K562 (cell line): ENCODE data around the gene KIAA0513. TPM values are rescaled to one million over a fixed set of nuclear protein-coding genes. Genes with fewer than 3 reads are reported as not detected.

ENCODE experiments used
- ARID1B ChIP-seq: fragments of 450-650 bp; IDR thresholded peaks from 2 replicates; pipeline ENCODE4 v1.6.1; 2016; ENCODE audit warnings: antibody characterized with exemption, mild to moderate bottlenecking, inconsistent platforms
- BCL6 ChIP-seq: fragments of 250-450 bp; sonication (Bioruptor Pico); IDR thresholded peaks from 2 replicates; pipeline ENCODE4 v1.4.0; 2020
- CC2D1A ChIP-seq: fragments of 450-650 bp; IDR thresholded peaks from 2 replicates; pipeline ENCODE4 v1.6.1; 2017; ENCODE audit warnings: mild to moderate bottlenecking
- CTBP1 ChIP-seq: fragments of 450-650 bp; IDR thresholded peaks from 2 replicates; pipeline ENCODE4 v1.6.1; 2016; ENCODE audit warnings: borderline replicate concordance
- FOSL1 ChIP-seq: fragments of 200-800 bp; sonication (Bioruptor generic); conservative IDR thresholded peaks from 2 replicates; pipeline ENCODE4 v1.6.1; 2016; ENCODE audit warnings: missing genetic modification characterization, missing compliant biosample characterization
- JUN ChIP-seq, 2 experiments: sonication (generic) in 1 of 2; formaldehyde crosslinking in 1 of 2; IDR thresholded peaks; 2 replicates each; pipeline versions ENCODE4 v1.6.1 to v1.8.0; 2012 to 2022; ENCODE audit warnings: borderline replicate concordance in 2 of 2, mild to moderate bottlenecking in 2 of 2, improper control_type of control experiment in 1 of 2, low read depth in 1 of 2, low read length in 1 of 2, missing genetic modification reagents in 1 of 2
- JUND ChIP-seq, 2 experiments: IDR thresholded peaks; 2 replicates in 1 of 2; 3 replicates in 1 of 2; pipeline ENCODE4 v1.6.1; 2011; ENCODE audit warnings: borderline replicate concordance in 2 of 2, low read depth in 2 of 2, low read length in 2 of 2, improper control_type of control experiment in 1 of 2, missing biosample characterization in 1 of 2, missing genetic modification characterization in 1 of 2, missing genetic modification reagents in 1 of 2
- LEF1 ChIP-seq: fragments of 450-650 bp; IDR thresholded peaks from 2 replicates; pipeline ENCODE4 v1.6.1; 2016; ENCODE audit warnings: mild to moderate bottlenecking
- MEIS2 ChIP-seq: fragments of 450-650 bp; IDR thresholded peaks from 2 replicates; pipeline ENCODE4 v1.6.1; 2014; ENCODE audit warnings: mild to moderate bottlenecking; ENCODE audit not compliant: partially characterized antibody
- RNF2 ChIP-seq: sonication (generic); IDR thresholded peaks from 2 replicates; pipeline ENCODE4 v1.6.1; 2016
- SMARCE1 ChIP-seq: fragments of 450-650 bp; IDR thresholded peaks from 2 replicates; pipeline ENCODE4 v1.7.1; 2016; ENCODE audit warnings: mild to moderate bottlenecking
- ZBTB1 ChIP-seq: sonication (generic); formaldehyde crosslinking; IDR thresholded peaks from 2 replicates; pipeline ENCODE4 v1.8.1; 2023; ENCODE audit warnings: missing genetic modification reagents, low read depth, mild to moderate bottlenecking, borderline replicate concordance
- ZNF77 ChIP-seq: fragments of 250-450 bp; sonication (Bioruptor Pico); IDR thresholded peaks from 2 replicates; pipeline ENCODE4 v1.5.0; 2020
- polyA plus RNA-seq, 8 experiments: library from polyadenylated mRNA; depleted of rRNA in 4 of 8; stranded (reverse) in 5 of 8; unstranded in 3 of 8; fragments of >200 nt; fragmentation: Nextera tagmentation in 2 of 8; fragmentation: Illumina TruSeq in 1 of 8; extraction: Ambion mirVana in 2 of 8; extraction: Trizol in 1 of 8; gene quantifications; 2 replicates each; pipeline versions ENCODE4 v1.2.1 to v1.2.3, GENCODE V29; 2011 to 2014; ENCODE audit warnings: inconsistent platforms in 1 of 8, missing spikeins in 1 of 8
- total RNA-seq, 7 experiments: library from RNA; depleted of rRNA in 6 of 7; stranded (reverse); fragments of >200 nt in 6 of 7; fragmentation: Illumina TruSeq in 2 of 7; extraction: Trizol in 2 of 7; gene quantifications; 2 replicates each; pipeline versions ENCODE4 v1.2.1 to v1.2.3, GENCODE V29; 2011 to 2021; ENCODE audit warnings: low replicate concordance in 1 of 7
- TF ChIP-seq, protein P1 (sequence below): fragments of 250-450 bp; sonication (Bioruptor Pico); IDR thresholded peaks from 2 replicates; pipeline ENCODE4 v1.5.0; 2021; ENCODE audit warnings: mild to moderate bottlenecking, moderate library complexity
- TF ChIP-seq, protein P2 (sequence below): sonication (generic); formaldehyde crosslinking; IDR thresholded peaks from 2 replicates; pipeline ENCODE4 v1.8.0; 2022; ENCODE audit warnings: mild to moderate bottlenecking, missing genetic modification reagents
- TF ChIP-seq, protein P3 (sequence below): sonication (generic); formaldehyde crosslinking; IDR thresholded peaks from 2 replicates; pipeline ENCODE4 v1.8.1; 2023; ENCODE audit warnings: mild to moderate bottlenecking, missing genetic modification reagents
- TF ChIP-seq, protein P4 (sequence below), 2 experiments: fragments of 450-650 bp; conservative IDR thresholded peaks; 2 replicates each; pipeline ENCODE4 v1.6.1; 2017; ENCODE audit warnings: mild to moderate bottlenecking in 2 of 2, moderate library complexity in 2 of 2

Gene KIAA0513
- total and polyA plus RNA-seq, 9 of the 15 experiments (the other 6 are each of a cell fraction or from before 2014, with no cell fraction given) = 0.18 to 13.7 (median 10.2) TPM

DNA sequence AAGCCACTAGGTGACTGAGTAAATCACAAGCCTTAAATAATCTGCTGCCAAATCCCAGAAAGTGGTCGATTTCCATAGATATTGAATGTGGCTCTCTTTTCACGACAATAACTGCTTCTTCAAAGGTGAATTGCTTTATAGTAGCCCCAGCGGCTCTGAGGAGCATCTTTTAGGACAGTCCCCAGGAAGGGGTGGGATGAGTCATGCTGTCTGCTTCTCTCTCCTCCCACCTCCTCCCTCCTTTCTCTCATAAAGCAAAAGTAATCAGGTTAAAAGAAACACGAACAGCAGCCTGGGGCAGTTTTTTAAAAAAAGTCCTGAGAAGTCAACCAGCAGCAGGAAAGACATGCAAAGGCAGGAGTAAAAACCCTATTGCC is 1.8 kb downstream of the KIAA0513 start (continued):
- TF ChIP-seq, protein P1, sequence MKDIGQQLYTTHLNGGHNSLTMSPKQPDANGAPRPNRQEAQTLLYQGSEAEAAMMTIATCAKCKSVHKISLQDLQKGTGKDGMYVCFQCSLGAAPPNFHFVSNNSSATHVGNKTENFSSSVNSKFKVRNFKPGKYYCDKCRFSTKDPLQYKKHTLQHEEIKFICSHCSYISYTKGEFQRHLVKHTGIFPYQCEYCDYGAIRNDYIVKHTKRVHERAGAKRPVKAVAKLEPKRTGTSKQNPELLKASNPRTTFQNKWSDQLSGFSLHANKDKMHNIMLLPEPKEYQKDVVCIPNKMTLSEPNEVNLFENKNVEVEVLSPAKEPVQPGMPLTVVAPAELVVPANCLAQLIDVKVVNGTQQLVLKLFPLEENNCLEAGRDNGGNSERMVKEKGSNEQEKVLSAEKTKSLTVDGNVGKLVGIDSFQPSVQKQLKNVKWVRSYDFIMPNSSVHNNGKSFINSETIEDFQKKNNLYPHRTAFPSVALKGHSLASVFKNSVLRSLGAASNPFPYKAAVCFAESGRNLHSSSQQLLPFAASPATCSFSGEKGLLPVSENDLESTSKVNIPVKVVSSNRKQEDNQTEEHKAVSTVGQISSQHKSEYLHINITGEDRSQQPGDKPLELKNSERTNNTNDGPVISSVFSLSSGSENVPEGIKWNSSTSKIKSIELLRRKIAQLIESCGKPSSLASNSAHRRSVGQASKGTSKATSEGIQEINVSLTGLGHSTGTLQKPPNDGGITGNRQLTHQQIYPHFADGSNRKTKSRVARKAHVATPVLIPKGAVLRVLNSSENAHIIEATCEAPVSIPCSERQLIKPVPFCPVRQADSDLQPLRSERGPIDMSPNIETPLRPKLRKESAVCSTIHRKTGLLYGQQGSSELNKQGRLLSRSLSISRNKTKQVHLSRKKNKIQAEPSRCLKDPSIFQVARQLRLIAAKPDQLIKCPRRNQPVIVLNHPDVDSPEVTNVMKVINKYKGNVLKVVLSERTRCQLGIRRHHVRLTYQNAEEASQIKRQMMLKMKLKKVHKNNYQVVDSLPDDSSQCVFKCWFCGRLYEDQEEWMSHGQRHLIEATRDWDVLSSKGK (CRISPR knock-in tag) = no peak
- TF ChIP-seq CTBP1 = peak; percentile 84
- TF ChIP-seq BCL6 (CRISPR knock-in tag) = no peak
- no peak for TF ChIP-seq LEF1
- TF ChIP-seq FOSL1 = peak; percentile 91
- TF ChIP-seq ZBTB1 (CRISPR knock-in tag) = no peak
- TF ChIP-seq, protein P2, sequence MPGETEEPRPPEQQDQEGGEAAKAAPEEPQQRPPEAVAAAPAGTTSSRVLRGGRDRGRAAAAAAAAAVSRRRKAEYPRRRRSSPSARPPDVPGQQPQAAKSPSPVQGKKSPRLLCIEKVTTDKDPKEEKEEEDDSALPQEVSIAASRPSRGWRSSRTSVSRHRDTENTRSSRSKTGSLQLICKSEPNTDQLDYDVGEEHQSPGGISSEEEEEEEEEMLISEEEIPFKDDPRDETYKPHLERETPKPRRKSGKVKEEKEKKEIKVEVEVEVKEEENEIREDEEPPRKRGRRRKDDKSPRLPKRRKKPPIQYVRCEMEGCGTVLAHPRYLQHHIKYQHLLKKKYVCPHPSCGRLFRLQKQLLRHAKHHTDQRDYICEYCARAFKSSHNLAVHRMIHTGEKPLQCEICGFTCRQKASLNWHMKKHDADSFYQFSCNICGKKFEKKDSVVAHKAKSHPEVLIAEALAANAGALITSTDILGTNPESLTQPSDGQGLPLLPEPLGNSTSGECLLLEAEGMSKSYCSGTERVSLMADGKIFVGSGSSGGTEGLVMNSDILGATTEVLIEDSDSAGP = 0 out of 2 replicates have a peak, but pooled peaks have one; percentile 51
- no peak for TF ChIP-seq RNF2
- TF ChIP-seq SMARCE1 = peak; percentile 46
- peak; percentile 91 for TF ChIP-seq JUN (IDR thresholded peaks at IDR 0.05; ENCODE audit: borderline replicate concordance, low read depth, low read length)
- TF ChIP-seq JUN (CRISPR knock-in tag; IDR thresholded peaks at IDR 0.05; ENCODE audit: borderline replicate concordance) = no peak
- TF ChIP-seq, protein P3, sequence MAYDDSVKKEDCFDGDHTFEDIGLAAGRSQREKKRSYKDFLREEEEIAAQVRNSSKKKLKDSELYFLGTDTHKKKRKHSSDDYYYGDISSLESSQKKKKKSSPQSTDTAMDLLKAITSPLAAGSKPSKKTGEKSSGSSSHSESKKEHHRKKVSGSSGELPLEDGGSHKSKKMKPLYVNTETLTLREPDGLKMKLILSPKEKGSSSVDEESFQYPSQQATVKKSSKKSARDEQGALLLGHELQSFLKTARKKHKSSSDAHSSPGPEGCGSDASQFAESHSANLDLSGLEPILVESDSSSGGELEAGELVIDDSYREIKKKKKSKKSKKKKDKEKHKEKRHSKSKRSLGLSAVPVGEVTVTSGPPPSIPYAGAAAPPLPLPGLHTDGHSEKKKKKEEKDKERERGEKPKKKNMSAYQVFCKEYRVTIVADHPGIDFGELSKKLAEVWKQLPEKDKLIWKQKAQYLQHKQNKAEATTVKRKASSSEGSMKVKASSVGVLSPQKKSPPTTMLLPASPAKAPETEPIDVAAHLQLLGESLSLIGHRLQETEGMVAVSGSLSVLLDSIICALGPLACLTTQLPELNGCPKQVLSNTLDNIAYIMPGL (CRISPR knock-in tag) = no peak
- TF ChIP-seq MEIS2 = no peak
- no peak for TF ChIP-seq CC2D1A
- TF ChIP-seq ZNF77 (CRISPR knock-in tag) = no peak
- 0 out of 2 replicates have a peak, but pooled peaks have one; percentile 27 for TF ChIP-seq ARID1B
- TF ChIP-seq, protein P4, sequence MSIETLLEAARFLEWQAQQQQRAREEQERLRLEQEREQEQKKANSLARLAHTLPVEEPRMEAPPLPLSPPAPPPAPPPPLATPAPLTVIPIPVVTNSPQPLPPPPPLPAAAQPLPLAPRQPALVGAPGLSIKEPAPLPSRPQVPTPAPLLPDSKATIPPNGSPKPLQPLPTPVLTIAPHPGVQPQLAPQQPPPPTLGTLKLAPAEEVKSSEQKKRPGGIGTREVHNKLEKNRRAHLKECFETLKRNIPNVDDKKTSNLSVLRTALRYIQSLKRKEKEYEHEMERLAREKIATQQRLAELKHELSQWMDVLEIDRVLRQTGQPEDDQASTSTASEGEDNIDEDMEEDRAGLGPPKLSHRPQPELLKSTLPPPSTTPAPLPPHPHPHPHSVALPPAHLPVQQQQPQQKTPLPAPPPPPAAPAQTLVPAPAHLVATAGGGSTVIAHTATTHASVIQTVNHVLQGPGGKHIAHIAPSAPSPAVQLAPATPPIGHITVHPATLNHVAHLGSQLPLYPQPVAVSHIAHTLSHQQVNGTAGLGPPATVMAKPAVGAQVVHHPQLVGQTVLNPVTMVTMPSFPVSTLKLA (conservative IDR thresholded peaks at IDR 0.05) = no peak
- TF ChIP-seq JUND (IDR thresholded peaks at IDR 0.05; ENCODE audit: borderline replicate concordance, low read depth, low read length) = peak; percentile 98
- peak; percentile 93; the same call in 2 of the 3 replicates for TF ChIP-seq JUND (tag; IDR thresholded peaks at IDR 0.05; ENCODE audit: borderline replicate concordance, low read depth, low read length)
